DOHH2 (cell line): ENCODE results near the gene TTC28.

Experiments used
- H3F3A ChIP-seq: fragments of 200-600 bp; sonication (generic), shearing (Covaris generic); 2 replicates; pipeline ENCODE4 v1.6.0; 2016; ENCODE audit warnings: antibody characterized with exemption, mild to moderate bottlenecking; ENCODE audit not compliant: control insufficient read depth, insufficient read depth
- H3K27ac ChIP-seq: fragments of 200-600 bp; sonication (generic); 2 replicates; pipeline ENCODE4 v1.5.1; 2014; ENCODE audit warnings: low read depth, mild to moderate bottlenecking, low read length, moderate library complexity
- H3K27me3 ChIP-seq: fragments of 200-600 bp; sonication (generic); 2 replicates; pipeline ENCODE4 v1.6.1; 2014; ENCODE audit warnings: mild to moderate bottlenecking, low read length, mixed read lengths; ENCODE audit not compliant: control insufficient read depth
- H3K36me3 ChIP-seq: fragments of 200-600 bp; sonication (generic); 2 replicates; pipeline ENCODE4 v1.6.1; 2014; ENCODE audit warnings: mild to moderate bottlenecking, low read length, moderate library complexity, mixed read lengths; ENCODE audit not compliant: control insufficient read depth
- H3K4me1 ChIP-seq: fragments of 200-600 bp; sonication (generic); 2 replicates; pipeline ENCODE4 v1.6.1; 2014; ENCODE audit warnings: mild to moderate bottlenecking, low read length, mixed read lengths; ENCODE audit not compliant: control insufficient read depth
- H3K4me2 ChIP-seq: fragments of 200-600 bp; sonication (generic); 2 replicates; pipeline ENCODE4 v1.6.0; 2014; ENCODE audit warnings: mild to moderate bottlenecking, low read length, moderate library complexity
- H3K4me3 ChIP-seq: fragments of 200-600 bp; sonication (generic); 2 replicates; pipeline ENCODE4 v1.5.1; 2014; ENCODE audit warnings: mild to moderate bottlenecking, low read length, mixed read lengths
- H3K79me2 ChIP-seq: fragments of 200-600 bp; sonication (generic); 2 replicates; pipeline ENCODE4 v1.6.1; 2014; ENCODE audit warnings: mild to moderate bottlenecking, low read length, mixed read lengths; ENCODE audit not compliant: control insufficient read depth
- H3K9me2 ChIP-seq: fragments of 200-600 bp; sonication (generic); replicated peaks from 2 replicates; pipeline ENCODE4 v1.6.1; 2014; ENCODE audit warnings: mild to moderate bottlenecking, low read length, mixed read lengths; ENCODE audit not compliant: control insufficient read depth
- H3K9me3 ChIP-seq: fragments of 200-600 bp; sonication (generic); 2 replicates; pipeline ENCODE4 v1.6.1; 2014; ENCODE audit warnings: antibody characterized with exemption, low read length, mixed read lengths; ENCODE audit not compliant: control insufficient read depth, insufficient read depth
- H4K20me1 ChIP-seq: fragments of 200-600 bp; sonication (generic); 2 replicates; pipeline ENCODE4 v1.6.0; 2014; ENCODE audit warnings: low read depth, mild to moderate bottlenecking, antibody characterized with exemption, low read length, moderate library complexity; ENCODE audit not compliant: control insufficient read depth, insufficient read depth
- CTCF ChIP-seq: fragments of 200-600 bp; sonication (generic); IDR thresholded peaks from one replicate; pipeline ENCODE4 v1.5.1; 2014; ENCODE audit warnings: antibody characterized with exemption, mild to moderate bottlenecking, low read depth, low read length; ENCODE audit not compliant: poor library complexity, severe bottlenecking
- EZH2phosphoT487 ChIP-seq: fragments of 200-600 bp; sonication (generic); IDR thresholded peaks from 2 replicates; pipeline ENCODE4 v1.6.1; 2017; ENCODE audit warnings: borderline replicate concordance, mild to moderate bottlenecking, antibody characterized with exemption, low read length, moderate library complexity, mixed read lengths

TTC28 gene

GRCh38 chr22:28296452-28296851 lies 383.2 kb downstream of the TTC28 start:
- TF ChIP-seq CTCF = no peak
- no peak for TF ChIP-seq EZH2phosphoT487
- no peak overlapping the region for H3K4me2 ChIP-seq

GRCh38 chr22:28283068-28283654 lies 396.5 kb downstream of the TTC28 start:
- Histone ChIP-seq H3K9me2 (no peaks in the 10 kb centered on the region), H4K20me1 (no peaks in the 10 kb centered on the region), H3K9me3 (no peaks in the 10 kb centered on the region), H3K27ac (no peak overlapping the region), H3K36me3 (no peaks in the 10 kb centered on the region), H3K79me2 (no peaks in the 10 kb centered on the region), H3K4me2 (no peak overlapping the region), H3K4me3 (no peak overlapping the region), H3K27me3 (no peaks in the 10 kb centered on the region), H3F3A (no peaks in the 10 kb centered on the region), H3K4me1 (no peaks in the 10 kb centered on the region)
- TF ChIP-seq EZH2phosphoT487 (no peak), CTCF (no peak)

More at GRCh38 chr22:28296452-28296851, 383.2 kb downstream of the TTC28 start:
- Histone ChIP-seq H4K20me1 (no peaks in the 10 kb centered on the region), H3K9me3 (no peaks in the 10 kb centered on the region), H3F3A (no peaks in the 10 kb centered on the region), H3K27ac (no peak overlapping the region), H3K4me3 (no peak overlapping the region), H3K79me2 (no peaks in the 10 kb centered on the region), H3K4me1 (no peaks in the 10 kb centered on the region), H3K9me2 (no peaks in the 10 kb centered on the region), H3K27me3 (peaks cover 7% of the 10 kb centered on the region), H3K36me3 (no peaks in the 10 kb centered on the region)

- TF ChIP-seq CTCF (no peak), EZH2phosphoT487 (no peak)
- Histone ChIP-seq H3K4me3 (no peak overlapping the region), H3K27me3 (no peaks in the 10 kb centered on the region), H3K27ac (no peak overlapping the region), H3F3A (no peaks in the 10 kb centered on the region), H3K4me2 (no peak overlapping the region), H3K36me3 (no peaks in the 10 kb centered on the region), H3K9me2 (no peaks in the 10 kb centered on the region), H3K4me1 (no peaks in the 10 kb centered on the region), H3K9me3 (no peaks in the 10 kb centered on the region), H3K79me2 (no peaks in the 10 kb centered on the region), H4K20me1 (no peaks in the 10 kb centered on the region)
Measured at GRCh38 chr22:28282405-28283067, 397.1 kb downstream of the TTC28 start.
